Activated CD4-positive, alpha-beta T cell treated with anti-CD3 and anti-CD28 coated beads, Interleukin-2, amount 50 U/mL, for 48 hours (primary cell): ENCODE data around the gene ITPKB.
A peak's percentile ranks its signal among the peaks of the same experiment; 100 is the strongest.
"Not testable (repeated sequence)": the region's sequence is repeated elsewhere in the genome, so short reads cannot be mapped to it uniquely, and the experiment has no call there.

Source experiments
- DNase-seq, 2 experiments: peaks; one replicate each; pipeline ENCODE4 v3.0.0-alpha.2; 2020

Gene ITPKB

DNA sequence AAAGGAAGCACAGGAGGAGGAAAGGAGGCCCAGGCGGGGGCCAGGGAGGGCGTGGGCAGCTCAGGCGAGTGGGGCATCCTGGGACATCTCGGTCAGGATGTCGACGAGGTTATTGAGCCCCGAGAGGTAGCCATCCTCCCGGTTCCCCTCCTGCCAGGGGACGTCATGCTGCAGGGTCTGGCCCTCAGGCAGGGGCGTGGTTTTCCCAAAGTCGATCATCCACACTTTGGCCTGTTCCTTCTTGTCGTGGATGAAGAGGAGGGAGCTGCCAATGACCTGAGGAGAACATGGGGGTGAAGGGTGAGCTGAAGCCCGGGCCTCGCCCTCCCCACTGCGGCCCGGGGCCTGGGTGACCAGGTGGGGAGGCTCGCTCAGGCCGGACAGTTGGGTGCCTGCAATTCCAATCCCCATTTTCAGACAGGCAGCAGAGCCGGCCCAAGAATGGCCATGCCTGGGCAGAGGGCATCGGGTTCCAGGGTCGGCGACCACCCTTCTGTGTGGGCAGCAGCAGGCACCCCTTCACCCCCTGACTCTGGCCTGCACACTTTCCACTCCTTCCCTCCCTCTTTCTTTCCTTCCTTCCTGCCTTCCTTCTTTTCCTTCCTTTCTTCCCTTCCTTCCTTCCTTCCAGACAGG is 104.4 kb downstream of the ITPKB start:
- DNase-seq: no peak

- peak; percentile 86 to 89 for DNase-seq
Measured at GRCh38 chr1:226634166-226634588, 104.9 kb downstream of the ITPKB start.

DNA sequence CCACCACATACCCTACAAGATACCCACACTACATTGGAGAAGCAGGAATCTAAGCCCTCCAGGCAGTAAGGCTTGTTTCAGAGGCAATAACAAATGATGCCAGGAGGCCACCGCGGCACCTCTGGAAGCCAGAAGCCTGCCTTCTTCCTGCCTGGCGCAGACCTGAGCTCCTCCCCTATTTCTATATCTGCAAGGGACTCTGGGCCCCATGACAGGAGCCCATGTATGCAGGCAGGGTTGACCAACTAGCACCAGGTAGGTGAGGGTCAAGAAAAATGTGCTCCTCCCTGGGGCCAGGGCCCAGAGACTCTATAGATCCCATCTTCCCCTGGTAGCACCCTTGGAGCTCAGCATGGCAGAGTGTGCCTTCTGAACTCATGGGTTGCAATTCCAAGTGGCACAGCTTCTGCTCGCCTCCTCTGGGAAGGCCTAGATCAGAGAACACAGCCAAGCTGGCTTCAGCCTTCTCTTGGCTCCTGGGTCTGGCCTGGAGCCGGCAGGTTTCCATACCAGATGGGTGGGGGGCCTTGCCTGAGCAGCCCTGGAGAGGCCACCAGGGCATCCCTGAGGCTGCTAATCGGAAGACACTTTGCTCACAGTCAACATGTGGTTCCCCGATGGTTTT is 105.4 kb downstream of the ITPKB start:
- DNase-seq: no peak

- peak in 1 of 2 experiments; percentile 56 for DNase-seq
Measured at GRCh38 chr1:226632922-226633351, 106.1 kb downstream of the ITPKB start.

DNA sequence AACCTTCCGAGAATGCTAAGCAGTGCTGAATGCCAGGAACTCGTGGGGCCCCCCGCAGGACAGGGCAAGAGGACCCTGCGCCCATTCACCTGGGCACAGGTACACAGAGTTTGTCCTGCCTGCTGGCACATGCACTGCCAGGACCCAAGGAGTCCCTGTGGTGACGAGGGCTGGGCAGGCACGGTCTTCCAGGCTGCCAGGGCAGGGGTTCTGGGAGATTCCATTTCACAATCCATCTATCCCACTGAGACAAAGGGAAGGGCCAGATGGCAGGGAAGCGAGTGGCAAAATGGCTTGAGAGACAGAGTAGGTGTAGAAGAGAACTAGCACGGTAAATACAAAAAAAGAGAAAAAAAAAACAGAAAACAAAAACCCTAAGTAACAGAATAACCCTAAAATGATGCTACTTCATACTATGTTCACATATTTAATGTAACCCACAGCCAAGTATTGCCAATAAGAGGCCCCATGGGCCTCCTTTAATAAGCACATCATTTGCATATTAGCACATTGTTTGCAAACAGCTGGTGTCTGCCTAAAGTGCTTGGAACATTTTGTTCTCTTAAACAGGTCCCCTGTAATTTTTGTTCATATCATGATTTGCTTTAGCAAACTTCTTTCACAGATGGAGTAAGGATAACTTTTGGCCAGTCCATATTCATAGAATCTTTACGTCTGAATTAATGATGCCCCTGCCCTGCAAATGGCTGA is 106.8 kb downstream of the ITPKB start:
- no peak for DNase-seq

DNA sequence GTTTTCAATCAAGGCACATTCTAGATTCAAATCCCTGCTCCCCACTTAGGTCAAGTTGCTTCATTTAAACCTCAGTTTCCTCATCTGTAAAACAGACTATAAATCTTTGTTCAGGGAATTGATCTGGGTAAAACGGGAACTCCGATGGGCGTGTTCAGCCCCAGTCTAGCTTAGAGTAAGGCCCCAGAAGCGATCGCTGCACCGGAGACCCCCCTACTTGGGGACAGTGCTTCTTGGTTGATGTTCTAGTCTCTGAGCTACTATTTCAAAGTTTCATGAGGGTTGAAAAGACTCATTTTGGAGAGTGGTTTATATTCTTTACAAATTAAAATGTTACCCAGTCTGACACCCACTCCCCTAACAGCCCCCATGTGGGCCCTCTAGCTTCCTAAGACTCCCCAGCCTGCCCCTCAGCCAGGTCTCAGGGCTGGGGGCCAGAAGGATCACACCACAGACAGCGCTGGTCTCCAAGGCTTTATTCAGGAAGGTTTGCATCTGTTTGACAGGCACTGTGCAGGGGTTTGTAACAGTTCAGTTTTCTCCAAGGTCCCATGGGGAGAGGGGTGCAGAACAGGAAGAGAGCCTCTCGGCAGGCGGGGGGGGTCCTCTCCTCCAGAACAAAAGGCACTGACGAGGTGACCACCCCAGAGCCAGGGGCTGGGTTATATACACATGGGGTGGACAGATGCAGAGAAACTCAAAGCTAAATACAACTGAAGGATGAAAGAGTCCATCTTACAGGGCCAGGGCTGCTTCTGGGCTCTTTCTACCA is 107.7 kb downstream of the ITPKB start:
- no peak for DNase-seq

DNA sequence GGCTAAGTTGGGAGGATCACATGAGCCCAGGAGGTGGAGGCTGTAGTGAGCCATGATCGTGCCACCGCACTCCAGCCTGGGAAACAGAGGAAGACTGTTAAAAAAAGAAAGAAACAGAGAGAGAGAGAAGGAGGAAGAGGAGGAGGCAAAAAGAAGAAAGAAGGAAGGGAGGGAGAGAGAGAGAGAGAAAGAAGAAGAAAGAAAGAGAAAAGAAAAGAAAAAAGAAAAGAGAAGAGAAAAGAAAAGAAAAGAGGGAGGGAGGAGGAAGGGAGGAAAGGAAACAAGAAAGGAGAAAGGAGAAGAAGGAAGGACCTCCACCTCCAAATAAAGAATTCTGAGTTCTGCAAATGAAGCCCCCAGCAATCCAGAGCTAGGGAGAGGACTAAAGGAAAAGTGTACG is 108.5 kb downstream of the ITPKB start:
- no peak for DNase-seq

DNA sequence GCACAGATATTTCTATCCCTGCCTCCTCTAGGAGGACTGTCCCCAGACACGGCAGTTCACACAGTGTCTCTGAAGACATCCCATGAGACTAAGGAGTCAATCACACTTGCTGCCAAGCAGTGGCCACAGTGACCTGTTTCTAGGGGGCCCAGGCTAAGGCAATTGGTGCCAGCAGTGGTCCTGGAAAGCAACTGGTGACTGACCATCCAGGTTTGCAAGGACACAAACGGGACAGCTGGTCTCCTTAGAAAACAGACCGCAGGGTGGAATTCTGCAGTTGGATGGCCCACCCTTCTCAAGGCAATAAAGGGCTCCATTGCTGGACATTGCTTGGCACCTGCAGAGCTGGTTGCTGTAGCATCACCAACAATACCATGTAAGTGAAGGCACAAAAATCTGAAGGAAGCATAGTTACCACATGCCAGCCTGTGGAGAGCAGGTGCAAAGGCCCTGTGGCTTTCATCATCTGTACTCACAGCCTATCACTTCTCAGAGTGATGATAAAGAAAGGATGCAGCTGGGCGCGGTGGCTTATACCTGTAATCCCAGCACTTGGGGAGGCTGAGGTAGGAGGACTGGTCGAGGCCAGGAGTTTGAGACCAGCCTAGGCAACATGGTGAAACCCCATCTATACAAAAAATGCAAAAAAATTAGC is 109.1 kb downstream of the ITPKB start:
- DNase-seq: no peak

GRCh38 chr1:226629210-226629895 is 109.7 kb downstream of the ITPKB start:
- no peak for DNase-seq

DNA sequence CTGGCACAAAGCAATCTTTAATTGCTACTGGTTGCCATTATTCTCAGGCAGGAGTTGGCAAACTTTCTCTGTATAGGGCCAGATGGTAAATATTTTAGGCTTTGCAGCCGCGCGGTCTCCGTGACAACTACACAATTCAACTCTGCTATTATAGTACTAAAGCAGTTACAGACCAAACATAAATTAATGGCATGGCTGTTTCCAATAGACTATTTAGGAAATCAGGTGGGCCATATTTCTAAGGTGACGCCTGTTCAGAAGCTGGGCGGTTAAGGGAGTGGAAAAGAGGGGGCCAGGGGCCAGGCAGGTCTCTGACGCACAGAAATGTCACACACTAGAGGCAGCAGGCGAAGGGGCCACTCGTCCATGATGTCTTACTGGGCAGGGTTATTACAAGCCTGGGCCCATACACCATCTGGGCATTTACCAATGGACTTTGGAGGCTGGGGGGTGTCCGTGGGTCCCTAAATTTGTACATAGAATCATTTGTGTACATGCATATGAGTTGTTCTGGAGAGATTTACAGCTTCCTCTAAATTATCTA is 110.4 kb downstream of the ITPKB start:
- DNase-seq: no peak

DNA sequence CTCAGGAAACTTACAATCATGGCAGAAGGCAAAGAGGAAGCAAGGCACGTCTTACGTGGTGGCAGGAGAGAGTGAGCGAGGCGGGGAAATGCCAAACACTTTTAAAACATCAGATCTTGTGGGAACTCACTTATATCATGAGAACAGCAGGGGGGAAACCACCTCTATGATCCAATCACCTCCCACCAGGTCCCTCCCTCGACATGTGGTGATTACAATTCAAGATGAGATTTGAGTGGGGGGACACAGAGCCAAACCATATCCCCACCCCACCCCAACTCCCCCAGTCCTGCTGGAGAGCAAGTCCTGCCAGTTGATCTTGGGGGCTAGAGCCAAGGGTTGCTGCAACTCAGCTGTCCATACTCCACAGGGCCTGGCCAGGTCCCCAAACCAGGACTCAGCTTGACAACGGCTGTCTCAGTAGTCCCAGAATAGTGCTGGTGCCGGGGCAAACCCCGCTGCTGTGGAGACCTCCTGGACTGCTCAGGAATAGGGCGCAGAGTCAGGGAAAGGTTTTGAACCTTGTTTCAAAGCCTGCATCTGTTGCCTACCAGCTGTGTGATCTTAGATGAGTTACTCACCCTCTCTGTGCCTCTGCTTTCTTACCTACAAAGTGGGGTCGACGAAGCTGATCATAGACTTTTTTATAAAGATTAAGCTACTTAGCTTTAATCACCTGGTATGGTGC is 111.0 kb downstream of the ITPKB start:
- peak in 1 of 2 experiments; percentile 51 for DNase-seq

DNA sequence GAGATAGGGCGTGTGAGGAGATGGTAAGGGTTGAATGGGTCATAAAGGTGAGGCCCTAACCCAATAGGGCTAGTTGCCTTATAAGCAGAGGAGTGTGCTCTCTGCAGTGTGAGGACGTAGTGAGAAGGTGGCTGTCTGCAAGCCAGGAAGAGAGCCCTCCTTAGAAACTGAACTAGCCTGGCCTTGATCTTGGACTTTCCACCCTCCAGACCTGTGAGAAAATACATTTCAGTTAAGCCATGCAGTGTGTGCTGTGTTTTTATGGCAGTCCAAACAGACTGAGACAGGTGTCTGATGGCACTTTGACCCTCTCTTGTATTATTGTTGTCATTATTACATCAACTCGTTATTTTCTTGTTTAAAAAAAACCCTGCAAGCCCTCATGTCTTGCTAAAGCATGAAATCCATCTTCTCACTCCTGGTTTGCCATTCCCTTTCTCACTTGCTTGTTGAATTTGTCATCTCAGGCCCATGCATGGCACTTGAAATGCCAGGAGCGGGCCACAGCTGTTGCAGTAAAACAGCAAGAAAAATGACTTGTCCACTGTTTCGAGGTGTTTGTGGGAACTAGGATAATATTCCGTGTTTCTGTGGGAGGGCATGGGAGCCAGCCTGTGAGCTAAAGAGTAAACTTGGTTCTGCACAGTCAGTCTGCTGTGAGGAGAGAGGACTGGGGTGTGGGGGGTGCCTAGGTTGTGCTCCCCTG is 111.9 kb downstream of the ITPKB start:
- DNase-seq: no peak

- peak; percentile 84 to 89 for DNase-seq
Measured at GRCh38 chr1:226626577-226626956, 112.5 kb downstream of the ITPKB start.

DNA sequence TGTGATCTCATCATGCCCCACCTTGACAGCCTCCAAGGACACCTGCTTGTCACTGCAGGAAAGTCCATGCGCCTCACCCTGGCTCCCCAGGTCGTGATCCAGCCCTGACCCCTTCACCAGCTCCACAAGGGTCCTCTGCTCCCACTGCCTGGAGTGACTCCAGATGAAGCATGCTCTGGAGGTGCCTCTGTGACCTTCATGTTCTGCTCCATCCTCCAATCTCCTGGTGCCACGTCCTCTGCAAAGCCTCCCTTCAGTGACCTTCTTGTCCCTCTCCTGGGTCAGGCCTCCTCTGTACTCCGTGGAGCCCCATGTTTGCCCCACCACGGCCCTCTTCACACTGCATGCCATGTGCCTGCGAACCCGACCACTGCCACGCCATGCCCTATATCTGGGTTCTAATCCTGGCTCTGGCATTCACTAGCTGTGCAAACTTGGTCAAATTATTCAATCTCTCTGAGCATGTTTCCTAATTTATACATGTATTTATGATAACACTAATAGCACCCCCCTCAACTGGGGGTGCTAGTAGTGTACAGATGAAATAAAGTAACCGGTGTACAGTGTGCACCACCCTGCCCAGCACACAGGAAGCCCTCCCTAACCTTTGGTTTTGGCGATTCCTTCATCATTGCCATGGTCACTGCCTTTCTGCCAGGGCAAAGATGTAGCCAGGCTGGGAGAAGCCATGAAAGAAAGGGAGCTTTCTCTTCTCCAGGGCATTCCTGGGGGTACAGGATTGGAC is 113.1 kb downstream of the ITPKB start:
- no peak for DNase-seq

- DNase-seq: no peak
Measured at GRCh38 chr1:226625326-226625725, 113.8 kb downstream of the ITPKB start.

DNA sequence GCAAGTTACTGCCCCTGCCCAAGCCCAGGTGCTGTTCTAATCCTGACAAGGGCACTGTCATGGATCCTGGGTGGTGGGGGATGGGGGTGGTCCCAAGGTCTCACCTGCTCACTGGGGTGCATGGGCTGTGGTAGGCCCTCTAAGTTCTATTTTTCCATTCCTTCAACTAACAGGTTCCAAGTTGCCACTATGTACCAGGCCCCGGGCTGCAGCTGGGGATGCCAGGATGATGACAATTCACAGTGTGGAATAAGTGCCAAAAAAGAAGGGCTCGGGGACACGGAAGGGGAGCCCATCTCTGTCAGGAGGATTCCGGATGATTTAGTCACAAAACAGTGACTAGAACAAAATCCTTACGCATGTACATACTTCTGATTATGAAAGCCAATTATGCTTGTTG is 114.6 kb downstream of the ITPKB start:
- DNase-seq: no peak

GRCh38 chr1:226622012-226622411 is 117.1 kb downstream of the ITPKB start:
- DNase-seq: no peak

- DNase-seq: no peak
Measured at GRCh38 chr1:226619031-226619430, 120.1 kb downstream of the ITPKB start.

DNA sequence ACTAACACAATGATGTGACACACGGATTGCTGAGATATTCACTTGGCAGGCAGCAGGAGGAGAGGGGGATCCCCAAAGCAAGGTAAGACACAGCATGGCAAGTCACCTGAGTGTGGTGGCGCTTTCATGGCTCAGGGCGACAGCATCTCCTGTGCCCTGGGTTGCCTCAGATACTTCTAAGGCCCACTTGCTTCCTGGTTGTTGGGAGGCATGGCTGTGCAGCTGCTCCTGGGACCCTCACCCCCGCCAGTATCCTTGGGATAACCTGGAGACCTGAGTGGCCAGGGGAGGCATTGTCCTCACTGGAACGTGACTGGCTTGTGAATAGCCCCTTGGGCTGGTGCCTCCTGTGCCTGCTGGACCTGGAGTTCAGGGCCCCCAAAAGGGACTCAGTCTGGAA is 120.7 kb downstream of the ITPKB start:
- no peak for DNase-seq

DNA sequence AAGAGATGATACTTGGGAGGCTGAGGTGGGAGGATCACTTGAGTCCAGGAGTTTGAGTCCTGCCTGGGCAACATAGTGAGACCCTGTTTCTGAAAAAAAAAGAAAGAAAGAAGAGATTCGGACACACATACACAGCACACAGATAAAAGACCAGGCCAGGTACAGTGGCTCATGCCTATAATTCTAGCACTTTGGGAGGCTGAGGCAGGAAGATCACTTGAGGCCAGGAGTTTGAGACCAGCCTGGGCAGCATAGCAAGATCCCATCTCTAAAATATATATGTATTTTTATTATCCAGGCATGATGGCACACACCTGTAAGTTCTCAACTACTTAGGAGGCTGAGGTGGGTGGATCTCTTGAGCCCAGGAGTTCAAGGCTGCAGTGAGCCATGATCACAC is 121.4 kb downstream of the ITPKB start:
- not testable (repeated sequence) for DNase-seq
